Keratinocyte (primary cell): ENCODE data around the gene GOPC. TPM values are rescaled to one million over a fixed set of nuclear protein-coding genes. Genes with fewer than 3 reads are reported as not detected.

Experiments
- DNase-seq: peaks from one replicate; pipeline ENCODE4 v3.0.0-alpha.2; 2011; ENCODE audit warnings: low read depth, missing footprints, low spot score
- FAIRE-seq: peaks from 2 replicates; lab custom pipeline; 2011; peaks lifted over from hg19 to GRCh38; lab: Jason Lieb, UNC
- H2AFZ ChIP-seq: 2 replicates; pipeline ENCODE4 v1.6.0; 2012; ENCODE audit warnings: low read length, control low read depth, inconsistent platforms; ENCODE audit not compliant: control insufficient read depth
- H3K27ac ChIP-seq: 2 replicates; pipeline ENCODE4 v1.5.1; 2011; ENCODE audit warnings: low read length; ENCODE audit not compliant: control insufficient read depth, insufficient read depth
- H3K27me3 ChIP-seq: 3 replicates; pipeline ENCODE4 v1.6.0; 2011; ENCODE audit warnings: low read length; ENCODE audit not compliant: control insufficient read depth, insufficient read depth; ENCODE audit errors: extremely low read depth
- H3K36me3 ChIP-seq, 2 experiments: 2 replicates in 1 of 2; 3 replicates in 1 of 2; pipeline ENCODE4 v1.5.1; 2011; ENCODE audit warnings: low read length in 2 of 2, mild to moderate bottlenecking in 1 of 2; ENCODE audit not compliant: control insufficient read depth in 2 of 2, insufficient read depth in 2 of 2; ENCODE audit errors: extremely low read depth in 1 of 2
- H3K4me1 ChIP-seq: 3 replicates; pipeline ENCODE4 v1.5.1; 2011; ENCODE audit warnings: low read length; ENCODE audit not compliant: control insufficient read depth, insufficient read depth; ENCODE audit errors: extremely low read depth
- H3K4me2 ChIP-seq: 3 replicates; pipeline ENCODE4 v1.6.0; 2011; ENCODE audit warnings: low read depth, low read length; ENCODE audit not compliant: control insufficient read depth, insufficient read depth; ENCODE audit errors: extremely low read depth
- H3K4me3 ChIP-seq, 3 experiments: fragments of 200-600 bp in 1 of 3; sonication (generic) in 1 of 3; 2 replicates in 2 of 3; 3 replicates in 1 of 3; pipeline ENCODE4 v1.5.1; 2011 to 2016; ENCODE audit warnings: low read length in 3 of 3, mild to moderate bottlenecking in 3 of 3, control low read depth in 2 of 3, inconsistent platforms in 1 of 3, low read depth in 1 of 3, mixed read lengths in 1 of 3, mixed run types in 1 of 3, moderate library complexity in 1 of 3; ENCODE audit not compliant: control insufficient read depth in 2 of 3, insufficient read depth in 2 of 3; ENCODE audit errors: extremely low read depth in 1 of 3
- H3K79me2 ChIP-seq: 2 replicates; pipeline ENCODE4 v1.6.0; 2012; ENCODE audit warnings: low read length; ENCODE audit not compliant: control insufficient read depth, insufficient read depth
- H3K9ac ChIP-seq: 3 replicates; pipeline ENCODE4 v1.6.0; 2011; ENCODE audit warnings: low read length; ENCODE audit not compliant: control insufficient read depth, insufficient read depth; ENCODE audit errors: extremely low read depth
- H3K9me1 ChIP-seq: 3 replicates; pipeline ENCODE4 v1.6.0; 2011; ENCODE audit warnings: low read length; ENCODE audit not compliant: control insufficient read depth, insufficient read depth; ENCODE audit errors: extremely low read depth
- H3K9me3 ChIP-seq: 2 replicates; pipeline ENCODE4 v1.5.1; 2012; ENCODE audit warnings: low read depth, low read length; ENCODE audit not compliant: control insufficient read depth
- H4K20me1 ChIP-seq: 3 replicates; pipeline ENCODE4 v1.6.0; 2011; ENCODE audit warnings: low read length; ENCODE audit not compliant: control insufficient read depth, insufficient read depth; ENCODE audit errors: extremely low read depth
- EZH2 ChIP-seq: IDR thresholded peaks from one replicate; pipeline ENCODE4 v1.6.1; 2012; ENCODE audit warnings: inconsistent platforms, mild to moderate bottlenecking, low read length, moderate library complexity
- dilution Hi-C: fragments of 300-500 bp; cut with MboI; formaldehyde crosslinking; loops from one replicate; pipeline ENCODE4 v1.7.0; 2020; ENCODE audit warnings: low sequenced_read_pairs; ENCODE audit not compliant: extremely low pct_ligation_motif_present
- polyA plus RNA-seq, 5 experiments: library from polyadenylated mRNA; depleted of rRNA in 3 of 5; stranded (reverse) in 3 of 5; stranded (forward) in 1 of 5; unstranded in 1 of 5; fragments of >200 nt; gene quantifications; 1 replicate in 1 of 5; 2 replicates in 3 of 5; 3 replicates in 1 of 5; pipeline versions ENCODE4 v1.2.1 to v1.2.3, GENCODE V29; 2011 to 2012; ENCODE audit warnings: missing spikeins in 2 of 5, low read depth in 1 of 5, low replicate concordance in 1 of 5
- TF ChIP-seq, protein P1 (sequence below), 3 experiments: IDR thresholded peaks in 1 of 3; conservative IDR thresholded peaks in 1 of 3; optimal IDR thresholded peaks in 1 of 3; 2 replicates in 2 of 3; 3 replicates in 1 of 3; pipeline versions ENCODE3 to v1.5.1; 2011; ENCODE audit warnings: low read length in 3 of 3, mild to moderate bottlenecking in 3 of 3, moderate library complexity in 2 of 3, control low read depth in 1 of 3, inconsistent platforms in 1 of 3; ENCODE audit not compliant: insufficient read depth in 2 of 3; ENCODE audit errors: extremely low read depth in 1 of 3

GOPC gene
- polyA plus RNA-seq, 1 donor (not counting 4 experiments of a cell fraction or from before 2014, with no cell fraction given) = 33.9 TPM

DNA sequence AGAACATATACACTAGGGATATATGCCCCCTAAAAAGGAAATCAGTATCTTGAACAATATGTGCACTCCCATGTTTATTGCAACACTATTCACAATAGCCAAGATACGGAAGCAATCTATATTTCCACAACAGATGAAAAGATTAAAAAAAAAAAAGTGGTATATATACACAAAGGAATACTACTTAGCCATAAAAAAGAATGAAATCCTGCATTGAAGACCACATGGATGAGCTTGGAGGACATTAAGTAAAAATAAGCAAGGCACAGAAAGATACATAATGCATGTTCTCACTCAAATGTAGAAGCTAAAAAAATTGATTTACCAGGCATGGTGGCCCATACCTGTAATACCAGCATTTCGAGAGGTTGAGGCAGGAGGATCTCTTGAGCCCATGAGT, 4.6 kb downstream of the GOPC start:
- TF ChIP-seq, protein P1, sequence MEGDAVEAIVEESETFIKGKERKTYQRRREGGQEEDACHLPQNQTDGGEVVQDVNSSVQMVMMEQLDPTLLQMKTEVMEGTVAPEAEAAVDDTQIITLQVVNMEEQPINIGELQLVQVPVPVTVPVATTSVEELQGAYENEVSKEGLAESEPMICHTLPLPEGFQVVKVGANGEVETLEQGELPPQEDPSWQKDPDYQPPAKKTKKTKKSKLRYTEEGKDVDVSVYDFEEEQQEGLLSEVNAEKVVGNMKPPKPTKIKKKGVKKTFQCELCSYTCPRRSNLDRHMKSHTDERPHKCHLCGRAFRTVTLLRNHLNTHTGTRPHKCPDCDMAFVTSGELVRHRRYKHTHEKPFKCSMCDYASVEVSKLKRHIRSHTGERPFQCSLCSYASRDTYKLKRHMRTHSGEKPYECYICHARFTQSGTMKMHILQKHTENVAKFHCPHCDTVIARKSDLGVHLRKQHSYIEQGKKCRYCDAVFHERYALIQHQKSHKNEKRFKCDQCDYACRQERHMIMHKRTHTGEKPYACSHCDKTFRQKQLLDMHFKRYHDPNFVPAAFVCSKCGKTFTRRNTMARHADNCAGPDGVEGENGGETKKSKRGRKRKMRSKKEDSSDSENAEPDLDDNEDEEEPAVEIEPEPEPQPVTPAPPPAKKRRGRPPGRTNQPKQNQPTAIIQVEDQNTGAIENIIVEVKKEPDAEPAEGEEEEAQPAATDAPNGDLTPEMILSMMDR (optimal IDR thresholded peaks at IDR 0.05 in 1 of 3, IDR thresholded peaks at IDR 0.05 in 1 of 3, conservative IDR thresholded peaks at IDR 0.05 in 1 of 3; ENCODE audit: extremely low read depth in 1 of 3, insufficient read depth in 2 of 3, low read length in 3 of 3) = no peak
- no peak for TF ChIP-seq EZH2
- no peak overlapping the region for H3K4me3 ChIP-seq
- DNase-seq (no peak), FAIRE-seq (no peak)
- dilution Hi-C loops = no loop called here
- H4K20me1 ChIP-seq = no peaks in the 10 kb centered on the region
- H3K36me3 ChIP-seq = peaks cover 2 to 7% of the 10 kb centered on the region in 2 experiments
- H3K27ac ChIP-seq = no peak overlapping the region
- peaks cover 71% of the 10 kb centered on the region for H3K79me2 ChIP-seq
- no peak overlapping the region for H3K4me2 ChIP-seq
- H2AFZ ChIP-seq = no peak overlapping the region
- H3K27me3 ChIP-seq = no peaks in the 10 kb centered on the region
- H3K9me3 ChIP-seq = no peaks in the 10 kb centered on the region
- no peaks in the 10 kb centered on the region for H3K9me1 ChIP-seq
- H3K9ac ChIP-seq = no peak overlapping the region
- H3K4me1 ChIP-seq = peaks cover 8% of the 10 kb centered on the region

DNA sequence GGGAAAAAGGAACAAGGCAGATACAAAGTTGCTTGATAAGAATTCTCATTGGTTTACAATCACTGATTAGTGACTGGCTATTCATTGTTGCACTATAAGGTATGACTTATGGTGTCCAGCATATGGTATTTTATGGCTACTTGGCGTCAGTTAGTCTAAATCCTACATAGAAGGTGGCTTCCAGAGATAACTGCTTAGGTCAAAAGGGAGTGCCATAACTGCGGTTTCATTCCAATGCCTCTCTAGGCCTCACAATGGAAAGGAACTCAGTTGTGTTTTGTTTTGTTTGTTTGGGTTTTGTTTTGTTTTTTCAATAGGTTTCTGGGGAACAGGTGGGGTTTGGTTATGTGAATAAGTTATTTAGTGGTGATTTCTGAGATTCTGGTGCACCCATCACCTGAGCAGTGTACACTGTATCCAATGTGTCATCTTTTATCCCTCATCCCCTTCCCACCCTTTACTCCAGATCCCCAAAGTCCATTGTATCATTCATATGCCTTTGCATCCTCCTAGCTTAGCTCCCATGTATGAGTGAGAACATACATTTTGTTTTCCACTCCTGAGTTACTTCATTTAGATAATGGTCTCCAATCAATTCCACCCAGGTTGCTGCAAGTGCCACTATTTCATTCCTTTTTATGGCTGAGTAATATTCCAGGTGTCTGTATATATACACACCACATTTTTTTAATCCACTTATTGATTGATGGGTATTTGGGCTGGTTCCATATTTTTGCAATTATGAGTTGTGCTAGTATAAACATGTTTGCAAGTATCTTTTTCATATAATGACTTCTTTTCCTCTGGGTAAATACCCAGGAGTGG, 7.0 kb downstream of the GOPC start:
- no peak overlapping the region for H3K4me2 ChIP-seq
- no peak overlapping the region for H3K9ac ChIP-seq
- no peak overlapping the region for H3K27ac ChIP-seq
- peaks cover 66% of the 10 kb centered on the region for H3K79me2 ChIP-seq
- FAIRE-seq (no peak), DNase-seq (no peak)
- peaks cover 8% of the 10 kb centered on the region for H3K4me1 ChIP-seq
- no peaks in the 10 kb centered on the region for H3K27me3 ChIP-seq
- no peaks in the 10 kb centered on the region for H4K20me1 ChIP-seq
- no peak overlapping the region for H2AFZ ChIP-seq
- no peak for TF ChIP-seq EZH2
- TF ChIP-seq, protein P1 (optimal IDR thresholded peaks at IDR 0.05 in 1 of 3, IDR thresholded peaks at IDR 0.05 in 1 of 3, conservative IDR thresholded peaks at IDR 0.05 in 1 of 3; ENCODE audit: extremely low read depth in 1 of 3, insufficient read depth in 2 of 3, low read length in 3 of 3) = no peak
- H3K4me3 ChIP-seq = no peak overlapping the region
- peaks cover 2 to 7% of the 10 kb centered on the region in 2 experiments for H3K36me3 ChIP-seq
- no peaks in the 10 kb centered on the region for H3K9me3 ChIP-seq
- no peaks in the 10 kb centered on the region for H3K9me1 ChIP-seq
- dilution Hi-C loops = no loop called here
